Ovary (tissue), 9 donors: ENCODE results near the gene BMI1. TPM values are rescaled to one million over a fixed set of nuclear protein-coding genes. Genes with fewer than 3 reads are reported as not detected.

ENCODE experiments used
- DNase-seq, 5 donors: peaks; one replicate each; pipeline ENCODE4 v3.0.0-alpha.2; 2019 to 2020
- H3K27ac ChIP-seq, 2 donors: fragments of 200-600 bp; one replicate each; pipeline versions ENCODE4 v1.5.1 to v1.8.0; 2019 to 2022
- H3K27me3 ChIP-seq: fragments of 200-600 bp; one replicate; pipeline ENCODE4 v1.8.0; 2022
- H3K36me3 ChIP-seq: fragments of 200-600 bp; sonication (generic); one replicate; pipeline ENCODE4 v1.5.1; 2019
- H3K4me1 ChIP-seq: one replicate; pipeline ENCODE4 v1.8.1; 2013; ENCODE audit warnings: mild to moderate bottlenecking, moderate library complexity; ENCODE audit not compliant: insufficient read depth
- H3K4me3 ChIP-seq: fragments of 200-600 bp; sonication (generic); one replicate; pipeline ENCODE4 v1.5.1; 2017
- H3K9me3 ChIP-seq, 2 donors: fragments of 200-600 bp in 1 of 2; sonication (generic) in 1 of 2; one replicate each; pipeline versions ENCODE4 v1.5.1 to v1.8.1; 2013 to 2019; ENCODE audit warnings: mild to moderate bottlenecking in 1 of 2, moderate library complexity in 1 of 2
- EP300 ChIP-seq: sonication (generic); formaldehyde crosslinking; IDR thresholded peaks from one replicate; pipeline ENCODE4 v1.6.1; 2017; ENCODE audit warnings: antibody characterized with exemption
- POLR2A ChIP-seq: fragments of 450-650 bp; IDR thresholded peaks from one replicate; pipeline ENCODE4 v1.6.1; 2017; ENCODE audit warnings: antibody characterized with exemption, mild to moderate bottlenecking, moderate library complexity
- WGBS, 3 donors: extraction: QIAGEN DNeasy Blood & Tissue Kit in 1 of 3; methylation state at CpG; one replicate each; pipeline versions ENCODE4 v1.1.5 to v1.1.7; 2013 to 2017; 5-methylcytosine and 5-hydroxymethylcytosine counted together
- intact Hi-C, 4 donors: fragments of 100-400 bp; cut with DNase I; formaldehyde crosslinking; loops; one replicate each; pipeline versions ENCODE4 v1.11.0 to v1.15.1; 2022 to 2023
- polyA plus RNA-seq, 2 donors: library from polyadenylated mRNA; stranded (reverse); fragments of 200-250 nt in 1 of 2; fragments of 350-450 nt in 1 of 2; fragmentation: Illumina TruSeq in 1 of 2; extraction: RNeasy Lipid Tissue Mini Kit (QIAGEN cat#74804) in 1 of 2; gene quantifications; one replicate each; pipeline ENCODE4 v1.2.3, GENCODE V29; 2013 to 2014
- total RNA-seq, 7 donors: library from RNA; depleted of rRNA in 2 of 7; stranded (reverse); fragments of >200 nt in 2 of 7; fragmentation: NEBNext Ultra II Directional in 3 of 7; extraction: Animal tissue kit (Norgen Biotek cat#: 25700) in 3 of 7; gene quantifications; one replicate each; pipeline versions ENCODE4 v1.1.0 to v1.2.4, GENCODE V29; 2016 to 2023
- TF ChIP-seq, protein P1 (sequence below), 3 donors: fragments of 450-650 bp in 2 of 3; fragments of 200-600 bp in 1 of 3; IDR thresholded peaks; one replicate each; pipeline versions ENCODE4 v1.5.1 to v1.8.0; 2016 to 2022; ENCODE audit warnings: antibody characterized with exemption in 3 of 3, mild to moderate bottlenecking in 1 of 3
- donor health status: DM: no; HTN: no; CAD: no; lungs with moderate emphysema.
- donor health status: DM: no; HTN: no; CAD: no.
- donor health status: Bipolar disorder and iron deficiency.
- donor health status: DM: yes; HTN: yes; CAD: no.
- donor health status: DM: no; HTN: no; CAD: no.
- donor health status: DM: yes; HTN: yes; CAD: no.

BMI1 gene
- total and polyA plus RNA-seq, 9 donors: 18.7 to 63.3 (median 39.6) TPM

GRCh38 chr10:22324413-22324812 is 3.5 kb downstream of the BMI1 start:
- 87 to 95% (median 90%) methylated on average over 4 of the region's 4 CpGs for WGBS, 3 donors
- Histone ChIP-seq H3K9me3 (no peaks in the 10 kb centered on the region), H3K27me3 (no peaks in the 10 kb centered on the region), H3K27ac (no peak overlapping the region), H3K4me3 (no peak overlapping the region), H3K4me1 (peaks cover 3% of the 10 kb centered on the region), H3K36me3 (no peaks in the 10 kb centered on the region)
- TF ChIP-seq POLR2A (no peak), EP300 (no peak)
- TF ChIP-seq, protein P1, sequence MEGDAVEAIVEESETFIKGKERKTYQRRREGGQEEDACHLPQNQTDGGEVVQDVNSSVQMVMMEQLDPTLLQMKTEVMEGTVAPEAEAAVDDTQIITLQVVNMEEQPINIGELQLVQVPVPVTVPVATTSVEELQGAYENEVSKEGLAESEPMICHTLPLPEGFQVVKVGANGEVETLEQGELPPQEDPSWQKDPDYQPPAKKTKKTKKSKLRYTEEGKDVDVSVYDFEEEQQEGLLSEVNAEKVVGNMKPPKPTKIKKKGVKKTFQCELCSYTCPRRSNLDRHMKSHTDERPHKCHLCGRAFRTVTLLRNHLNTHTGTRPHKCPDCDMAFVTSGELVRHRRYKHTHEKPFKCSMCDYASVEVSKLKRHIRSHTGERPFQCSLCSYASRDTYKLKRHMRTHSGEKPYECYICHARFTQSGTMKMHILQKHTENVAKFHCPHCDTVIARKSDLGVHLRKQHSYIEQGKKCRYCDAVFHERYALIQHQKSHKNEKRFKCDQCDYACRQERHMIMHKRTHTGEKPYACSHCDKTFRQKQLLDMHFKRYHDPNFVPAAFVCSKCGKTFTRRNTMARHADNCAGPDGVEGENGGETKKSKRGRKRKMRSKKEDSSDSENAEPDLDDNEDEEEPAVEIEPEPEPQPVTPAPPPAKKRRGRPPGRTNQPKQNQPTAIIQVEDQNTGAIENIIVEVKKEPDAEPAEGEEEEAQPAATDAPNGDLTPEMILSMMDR (IDR thresholded peaks at IDR 0.05): no peak
- DNase-seq: no peak
- intact Hi-C loops: loop anchor here in 3 of 4 donors (10.0 kb wide), 3 partner anchors 320 to 820 kb away; partner anchors contain the start of gene DNAJC1 (in 1 of the 3)

DNA sequence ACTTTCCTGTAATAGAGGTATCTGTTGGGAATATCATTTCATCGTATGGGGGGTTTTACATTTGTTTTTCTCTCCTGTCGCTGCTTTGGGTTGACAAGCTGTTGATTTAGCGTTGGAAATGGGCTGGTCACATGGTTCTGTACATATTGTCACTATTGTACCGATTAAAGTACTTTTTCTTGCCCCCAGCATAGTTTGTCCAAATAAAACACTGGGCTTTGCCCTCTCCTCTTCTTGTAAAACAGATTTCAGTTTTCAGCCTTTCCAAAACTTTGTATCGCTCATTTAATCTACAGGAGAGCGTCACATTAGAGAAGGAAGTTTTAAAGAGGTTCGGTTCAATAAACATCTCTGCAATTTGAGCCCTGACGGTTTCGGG is 4.0 kb downstream of the BMI1 start:
- WGBS, 3 donors: 7 to 10% (median 10%) methylated on average over 9 of the region's 9 CpGs
- TF ChIP-seq EP300 (no peak), POLR2A (no peak)
- TF ChIP-seq, protein P1 (IDR thresholded peaks at IDR 0.05): no peak
- intact Hi-C loops: loop anchor here in 3 of 4 donors (10.0 kb wide), 3 partner anchors 320 to 820 kb away; partner anchors contain the start of gene DNAJC1 (in 1 of the 3)

GRCh38 chr10:22325272-22326144 is 4.6 kb downstream of the BMI1 start:
- DNase-seq: peak; percentile 78 to 88 (median 86)
- intact Hi-C loops: loop anchor here in 3 of 4 donors (10.0 kb wide), 3 partner anchors 321 to 821 kb away; partner anchors contain the start of gene DNAJC1 (in 1 of the 3)

More for the DNA sequence above, 4.0 kb downstream of the BMI1 start:
- peak overlapping the region in 1 of 2 donors; percentile 22 for H3K27ac ChIP-seq
- H3K4me3 ChIP-seq: peak overlapping the region; percentile 55
- no peaks in the 10 kb centered on the region for H3K9me3 ChIP-seq
- H3K4me1 ChIP-seq: peaks cover 3% of the 10 kb centered on the region
- no peaks in the 10 kb centered on the region for H3K36me3 ChIP-seq
- no peak for DNase-seq
- no peaks in the 10 kb centered on the region for H3K27me3 ChIP-seq

GRCh38 chr10:22326145-22326702 is 5.3 kb downstream of the BMI1 start:
- 61 to 65% (median 63%) methylated on average over 8 of the region's 8 CpGs for WGBS, 3 donors
- Histone ChIP-seq H3K27ac (peak overlapping the region in 1 of 2 donors; percentile 33), H3K4me3 (peak overlapping the region; percentile 55), H3K9me3 (no peaks in the 10 kb centered on the region), H3K4me1 (peaks cover 3% of the 10 kb centered on the region), H3K36me3 (no peaks in the 10 kb centered on the region), H3K27me3 (no peaks in the 10 kb centered on the region)
- intact Hi-C loops: loop anchor here in 3 of 4 donors (10.0 kb wide), 3 partner anchors 321 to 821 kb away; partner anchors contain the start of gene DNAJC1 (in 1 of the 3)
- DNase-seq: no peak
- TF ChIP-seq POLR2A: no peak
- TF ChIP-seq EP300: no peak
- TF ChIP-seq, protein P1 (IDR thresholded peaks at IDR 0.05): no peak

More at GRCh38 chr10:22325272-22326144, 4.6 kb downstream of the BMI1 start:
- no peak for TF ChIP-seq POLR2A
- TF ChIP-seq, protein P1 (IDR thresholded peaks at IDR 0.05): no peak
- TF ChIP-seq EP300: no peak
- H3K36me3 ChIP-seq: no peaks in the 10 kb centered on the region
- no peaks in the 10 kb centered on the region for H3K27me3 ChIP-seq
- H3K4me1 ChIP-seq: peaks cover 3% of the 10 kb centered on the region
- peak overlapping the region; percentile 55 for H3K4me3 ChIP-seq
- H3K9me3 ChIP-seq: no peaks in the 10 kb centered on the region
- peak overlapping the region; percentile 22 to 33 for H3K27ac ChIP-seq
- 0 to 1% (median 1%) methylated on average over 26 to 92 of the region's 92 CpGs for WGBS, 3 donors
